ENCODE measurements around the gene LIX1.

Gene LIX1

DNA sequence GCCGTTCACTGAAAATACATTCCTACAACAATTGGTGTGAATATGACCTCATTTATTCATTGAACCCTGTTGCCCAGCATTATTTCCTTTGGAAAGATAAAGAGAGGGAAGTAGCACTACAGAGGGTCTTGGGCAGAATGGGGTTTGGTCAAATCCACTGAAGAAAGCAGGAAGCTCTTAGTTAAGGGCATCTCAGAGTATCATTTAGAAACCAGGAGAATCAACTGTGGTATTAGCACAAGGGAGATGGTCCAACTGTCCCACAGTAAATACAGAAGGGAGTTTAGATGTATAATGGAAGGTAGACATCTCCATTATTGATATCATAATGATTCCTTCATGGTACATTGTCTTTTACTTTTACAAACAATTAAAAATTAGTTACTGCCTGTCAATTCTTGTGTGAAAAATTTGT is 47.1 kb downstream of the LIX1 start:
- Histone ChIP-seq H3K23ac (ENCODE audit: low read length) (no peak overlapping the region), H3K27me3 (ENCODE audit: insufficient read depth, low read length) (no peaks in the 10 kb centered on the region), H3K36me3 (ENCODE audit: control insufficient read depth in 1 of 2, insufficient read depth in 2 of 2, low read length in 2 of 2) (no peaks in the 10 kb centered on the region), H4K8ac (ENCODE audit: low read depth, low read length) (no peak overlapping the region), H3K9me3 (ENCODE audit: insufficient read depth, low read depth, low read length) (no peaks in the 10 kb centered on the region), H2BK12ac (ENCODE audit: low read length) (no peak overlapping the region), H2BK5ac (ENCODE audit: low read depth, low read length, poor library complexity) (no peak overlapping the region), H3K14ac (ENCODE audit: low read length) (no peak overlapping the region), H2AK5ac (ENCODE audit: low read length) (no peak overlapping the region), H3K4me3 (ENCODE audit: low read depth, low read length) (no peak overlapping the region), H3K4ac (ENCODE audit: low read depth, low read length) (no peak overlapping the region), H3K18ac (ENCODE audit: low read length) (no peak overlapping the region), H3K79me1 (ENCODE audit: low read length) (peaks cover 8% of the 10 kb centered on the region), H2AFZ (ENCODE audit: insufficient read depth, low read length, poor library complexity) (no peak overlapping the region), H3K79me2 (ENCODE audit: control insufficient read depth, insufficient read depth, low read length, poor library complexity) (no peaks in the 10 kb centered on the region), H3K27ac (ENCODE audit: low read depth, low read length) (peak overlapping the region; percentile 51), H4K12ac (ENCODE audit: low read depth, low read length) (no peak overlapping the region), H2BK120ac (ENCODE audit: insufficient read depth, low read length, poor library complexity) (no peak overlapping the region), H4K91ac (ENCODE audit: low read depth, low read length) (no peak overlapping the region), H3K4me2 (ENCODE audit: low read length) (no peak overlapping the region), H3K4me1 (ENCODE audit: control insufficient read depth in 1 of 2, insufficient read depth in 2 of 2, low read length in 2 of 2) (peaks cover 8 to 12% of the 10 kb centered on the region in 2 experiments), H3K9ac (ENCODE audit: low read length) (no peak overlapping the region)
- no CpG with 5 or more reads among the region's 1 CpG for WGBS (ENCODE audit: extremely low coverage, insufficient coverage, insufficient read length)
- no peak for DNase-seq

- H3K79me2 ChIP-seq (ENCODE audit: control insufficient read depth, insufficient read depth, low read length, poor library complexity), result no peaks in the 10 kb centered on the region
- no peak overlapping the region for H4K12ac ChIP-seq (ENCODE audit: low read depth, low read length)
These were observed 47.7 kb downstream of the LIX1 start for GRCh38 chr5:97094579-97095317.

GRCh38 chr5:97093193-97093592 is 49.2 kb downstream of the LIX1 start:
- Histone ChIP-seq H3K4me1 (ENCODE audit: control insufficient read depth in 1 of 2, insufficient read depth in 2 of 2, low read length in 2 of 2) (peaks cover 8% of the 10 kb centered on the region in 2 experiments), H2AFZ (ENCODE audit: insufficient read depth, low read length, poor library complexity) (no peak overlapping the region), H3K23ac (ENCODE audit: low read length) (no peak overlapping the region), H4K91ac (ENCODE audit: low read depth, low read length) (no peak overlapping the region), H3K14ac (ENCODE audit: low read length) (no peak overlapping the region), H3K36me3 (ENCODE audit: control insufficient read depth in 1 of 2, insufficient read depth in 2 of 2, low read length in 2 of 2) (no peaks in the 10 kb centered on the region), H4K12ac (ENCODE audit: low read depth, low read length) (no peak overlapping the region), H3K4me3 (ENCODE audit: low read depth, low read length) (no peak overlapping the region), H2BK120ac (ENCODE audit: insufficient read depth, low read length, poor library complexity) (no peak overlapping the region), H2AK5ac (ENCODE audit: low read length) (no peak overlapping the region), H2BK12ac (ENCODE audit: low read length) (no peak overlapping the region), H3K27me3 (ENCODE audit: insufficient read depth, low read length) (no peaks in the 10 kb centered on the region), H3K9me3 (ENCODE audit: insufficient read depth, low read depth, low read length) (no peaks in the 10 kb centered on the region), H3K4me2 (ENCODE audit: low read length) (no peak overlapping the region), H2BK5ac (ENCODE audit: low read depth, low read length, poor library complexity) (no peak overlapping the region), H3K18ac (ENCODE audit: low read length) (no peak overlapping the region), H3K4ac (ENCODE audit: low read depth, low read length) (no peak overlapping the region), H3K27ac (ENCODE audit: low read depth, low read length) (no peak overlapping the region), H4K8ac (ENCODE audit: low read depth, low read length) (no peak overlapping the region), H3K79me1 (ENCODE audit: low read length) (peaks cover 5% of the 10 kb centered on the region), H3K79me2 (ENCODE audit: control insufficient read depth, insufficient read depth, low read length, poor library complexity) (no peaks in the 10 kb centered on the region), H3K9ac (ENCODE audit: low read length) (no peak overlapping the region)
- DNase-seq, result no peak

More at GRCh38 chr5:97094579-97095317, 47.7 kb downstream of the LIX1 start:
- no peak overlapping the region for H4K8ac ChIP-seq (ENCODE audit: low read depth, low read length)
- H3K4me3 ChIP-seq (ENCODE audit: low read depth, low read length), result no peak overlapping the region
- no peak overlapping the region for H3K23ac ChIP-seq (ENCODE audit: low read length)
- no peaks in the 10 kb centered on the region for H3K27me3 ChIP-seq (ENCODE audit: insufficient read depth, low read length)
- H2BK120ac ChIP-seq (ENCODE audit: insufficient read depth, low read length, poor library complexity), result no peak overlapping the region
- DNase-seq, result no peak
- peaks cover 8 to 12% of the 10 kb centered on the region in 2 experiments for H3K4me1 ChIP-seq (ENCODE audit: control insufficient read depth in 1 of 2, insufficient read depth in 2 of 2, low read length in 2 of 2)
- no peaks in the 10 kb centered on the region for H3K9me3 ChIP-seq (ENCODE audit: insufficient read depth, low read depth, low read length)
- H3K27ac ChIP-seq (ENCODE audit: low read depth, low read length), result peak overlapping the region; percentile 51
- H3K4me2 ChIP-seq (ENCODE audit: low read length), result no peak overlapping the region
- H3K79me1 ChIP-seq (ENCODE audit: low read length), result peaks cover 8% of the 10 kb centered on the region
- no CpG with 5 or more reads among the region's 8 CpGs for WGBS (ENCODE audit: extremely low coverage, insufficient coverage, insufficient read length)
- H3K4ac ChIP-seq (ENCODE audit: low read depth, low read length), result no peak overlapping the region
- no peak overlapping the region for H2AFZ ChIP-seq (ENCODE audit: insufficient read depth, low read length, poor library complexity)
- no peaks in the 10 kb centered on the region for H3K36me3 ChIP-seq (ENCODE audit: control insufficient read depth in 1 of 2, insufficient read depth in 2 of 2, low read length in 2 of 2)
- peak overlapping the region; percentile 10 for H4K91ac ChIP-seq (ENCODE audit: low read depth, low read length)
- no peak overlapping the region for H2AK5ac ChIP-seq (ENCODE audit: low read length)
- H3K9ac ChIP-seq (ENCODE audit: low read length), result no peak overlapping the region
- H3K14ac ChIP-seq (ENCODE audit: low read length), result no peak overlapping the region
- no peak overlapping the region for H2BK12ac ChIP-seq (ENCODE audit: low read length)
- H2BK5ac ChIP-seq (ENCODE audit: low read depth, low read length, poor library complexity), result no peak overlapping the region
- H3K18ac ChIP-seq (ENCODE audit: low read length), result no peak overlapping the region

DNA sequence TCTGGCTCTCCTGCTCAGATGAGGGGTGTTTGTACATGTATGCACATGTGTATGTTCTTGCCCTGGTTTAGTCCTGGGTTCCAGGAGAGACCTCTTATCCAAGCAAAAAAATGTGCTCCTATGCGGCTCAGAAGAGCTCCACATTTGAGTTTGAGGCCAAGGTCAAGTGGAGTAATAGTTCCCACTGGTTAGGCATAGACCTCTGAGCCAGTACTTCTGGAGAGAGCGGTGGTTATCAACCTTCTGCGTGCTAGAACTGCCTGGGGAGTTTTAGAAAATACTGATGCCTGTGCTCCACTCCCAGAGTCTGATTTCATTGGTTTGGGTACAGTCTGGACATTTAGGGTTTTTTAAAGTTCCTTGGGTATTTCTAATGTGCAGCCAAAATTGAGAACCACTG is 51.5 kb downstream of the LIX1 start:
- Histone ChIP-seq H3K79me2 (ENCODE audit: control insufficient read depth, insufficient read depth, low read length, poor library complexity) (no peaks in the 10 kb centered on the region), H2AK5ac (ENCODE audit: low read length) (no peak overlapping the region), H3K18ac (ENCODE audit: low read length) (no peak overlapping the region), H3K27me3 (ENCODE audit: insufficient read depth, low read length) (no peaks in the 10 kb centered on the region), H3K4me2 (ENCODE audit: low read length) (no peak overlapping the region), H3K4me3 (ENCODE audit: low read depth, low read length) (no peak overlapping the region), H4K91ac (ENCODE audit: low read depth, low read length) (no peak overlapping the region), H2BK120ac (ENCODE audit: insufficient read depth, low read length, poor library complexity) (no peak overlapping the region), H3K14ac (ENCODE audit: low read length) (no peak overlapping the region), H2AFZ (ENCODE audit: insufficient read depth, low read length, poor library complexity) (no peak overlapping the region), H3K23ac (ENCODE audit: low read length) (no peak overlapping the region), H3K27ac (ENCODE audit: low read depth, low read length) (no peak overlapping the region), H3K9ac (ENCODE audit: low read length) (no peak overlapping the region), H3K4ac (ENCODE audit: low read depth, low read length) (no peak overlapping the region), H3K4me1 (ENCODE audit: control insufficient read depth in 1 of 2, insufficient read depth in 2 of 2, low read length in 2 of 2) (peaks cover 8% of the 10 kb centered on the region in 2 experiments), H4K12ac (ENCODE audit: low read depth, low read length) (no peak overlapping the region), H3K9me3 (ENCODE audit: insufficient read depth, low read depth, low read length) (no peaks in the 10 kb centered on the region), H2BK5ac (ENCODE audit: low read depth, low read length, poor library complexity) (no peak overlapping the region), H4K8ac (ENCODE audit: low read depth, low read length) (no peak overlapping the region), H3K79me1 (ENCODE audit: low read length) (peaks cover 2% of the 10 kb centered on the region), H2BK12ac (ENCODE audit: low read length) (no peak overlapping the region), H3K36me3 (ENCODE audit: control insufficient read depth in 1 of 2, insufficient read depth in 2 of 2, low read length in 2 of 2) (no peaks in the 10 kb centered on the region)
- no CpG with 5 or more reads among the region's 3 CpGs for WGBS (ENCODE audit: extremely low coverage, insufficient coverage, insufficient read length)
- DNase-seq, result no peak

Data from trophoblast cell (in vitro differentiated cells and primary cell).